DOHH2 (cell line): ENCODE data around the gene LARP6.

Experiments used
- EZH2phosphoT487 ChIP-seq: fragments of 200-600 bp; sonication (generic); IDR thresholded peaks from 2 replicates; pipeline ENCODE4 v1.6.1; 2017; ENCODE audit warnings: borderline replicate concordance, mild to moderate bottlenecking, antibody characterized with exemption, low read length, moderate library complexity, mixed read lengths
- TF ChIP-seq, protein P1 (sequence below): fragments of 200-600 bp; sonication (generic); IDR thresholded peaks from one replicate; pipeline ENCODE4 v1.5.1; 2014; ENCODE audit warnings: antibody characterized with exemption, mild to moderate bottlenecking, low read depth, low read length; ENCODE audit not compliant: poor library complexity, severe bottlenecking

DNA sequence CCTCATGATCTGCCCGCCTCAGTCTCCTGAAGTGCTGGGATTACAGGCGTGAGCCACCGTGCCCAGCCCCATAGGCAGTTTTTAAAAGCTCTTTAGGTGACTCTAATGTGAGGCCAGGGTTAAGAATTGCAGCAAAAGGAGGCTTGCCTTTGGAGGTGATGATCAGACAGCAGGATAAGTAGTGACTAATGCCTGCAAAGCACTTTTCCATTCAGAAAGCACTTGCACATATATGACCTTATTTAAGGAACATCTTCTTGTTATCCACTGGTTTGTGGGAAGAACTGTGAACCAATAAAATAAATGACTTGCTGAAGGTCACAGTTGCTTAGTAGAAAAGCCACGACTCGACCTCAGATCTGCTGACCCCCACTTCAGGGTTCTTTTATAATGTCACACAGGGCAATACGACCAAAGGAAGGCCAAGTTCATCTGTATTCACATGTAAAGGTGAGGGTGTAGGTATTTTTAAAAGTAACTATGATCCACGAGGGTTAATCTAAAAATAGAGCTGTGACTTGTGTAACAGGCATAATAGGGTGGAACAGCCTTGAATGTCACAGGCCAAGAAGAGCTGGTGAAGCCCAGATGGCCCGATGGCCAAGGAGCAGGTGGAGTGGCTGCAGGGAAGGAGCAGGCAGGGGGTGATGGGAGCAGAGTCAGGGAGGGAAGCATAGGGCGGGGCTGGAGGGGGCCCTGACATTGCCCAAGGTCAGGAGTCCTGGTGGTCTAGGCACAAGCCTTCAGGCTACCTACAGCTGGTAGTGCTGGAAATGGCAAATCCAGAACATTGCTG is 24.4 kb downstream of the LARP6 start:
- no peak for TF ChIP-seq EZH2phosphoT487
- TF ChIP-seq, protein P1, sequence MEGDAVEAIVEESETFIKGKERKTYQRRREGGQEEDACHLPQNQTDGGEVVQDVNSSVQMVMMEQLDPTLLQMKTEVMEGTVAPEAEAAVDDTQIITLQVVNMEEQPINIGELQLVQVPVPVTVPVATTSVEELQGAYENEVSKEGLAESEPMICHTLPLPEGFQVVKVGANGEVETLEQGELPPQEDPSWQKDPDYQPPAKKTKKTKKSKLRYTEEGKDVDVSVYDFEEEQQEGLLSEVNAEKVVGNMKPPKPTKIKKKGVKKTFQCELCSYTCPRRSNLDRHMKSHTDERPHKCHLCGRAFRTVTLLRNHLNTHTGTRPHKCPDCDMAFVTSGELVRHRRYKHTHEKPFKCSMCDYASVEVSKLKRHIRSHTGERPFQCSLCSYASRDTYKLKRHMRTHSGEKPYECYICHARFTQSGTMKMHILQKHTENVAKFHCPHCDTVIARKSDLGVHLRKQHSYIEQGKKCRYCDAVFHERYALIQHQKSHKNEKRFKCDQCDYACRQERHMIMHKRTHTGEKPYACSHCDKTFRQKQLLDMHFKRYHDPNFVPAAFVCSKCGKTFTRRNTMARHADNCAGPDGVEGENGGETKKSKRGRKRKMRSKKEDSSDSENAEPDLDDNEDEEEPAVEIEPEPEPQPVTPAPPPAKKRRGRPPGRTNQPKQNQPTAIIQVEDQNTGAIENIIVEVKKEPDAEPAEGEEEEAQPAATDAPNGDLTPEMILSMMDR: no peak
